ENCODE measurements around the gene DNAAF3. TPM values are rescaled to one million over a fixed set of nuclear protein-coding genes. Genes with fewer than 3 reads are reported as not detected.

The DNAAF3 gene
- total RNA-seq, 1 experiment from 2014 or later, result 52.8 TPM

DNA sequence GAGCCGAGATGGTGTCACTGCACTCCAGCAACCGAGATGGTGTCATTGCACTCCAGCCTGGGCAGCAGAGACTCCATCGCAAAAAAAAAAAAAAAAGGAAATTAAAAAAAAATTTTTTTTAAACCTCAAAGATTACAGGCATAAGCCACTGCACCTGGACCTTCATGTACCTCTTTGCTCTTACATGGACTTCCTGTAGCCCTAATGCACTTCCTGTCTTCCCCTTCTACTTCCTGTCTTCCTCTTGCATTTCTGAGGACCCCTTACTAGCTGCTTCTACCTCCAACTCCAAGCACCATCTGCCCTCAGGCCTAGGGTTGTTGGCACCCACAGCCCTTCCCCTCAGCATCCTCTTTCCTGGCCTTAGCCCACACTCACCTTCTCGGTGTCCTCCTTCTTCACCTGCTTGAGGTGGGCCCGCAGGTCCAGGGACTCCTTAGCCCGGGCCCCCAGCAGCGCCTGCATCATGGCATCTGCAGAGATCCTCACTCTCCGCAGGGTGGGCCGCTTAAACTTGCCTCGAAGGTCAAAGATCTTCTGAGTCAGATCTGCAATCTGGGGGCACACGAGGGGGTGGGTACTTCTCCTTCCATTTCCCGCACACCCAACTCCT, 12.7 kb downstream of the DNAAF3 start:
- H2AFZ ChIP-seq (ENCODE audit: low read depth, low read length, poor library complexity, severe bottlenecking), result no peak overlapping the region
- intact Hi-C loops (cut with micrococcal nuclease), result no loop called here
- no peak overlapping the region for H3K4me3 ChIP-seq (replicated peaks in 1 of 2; ENCODE audit: low read depth in 1 of 2, low read length in 2 of 2)
- H3K9me3 ChIP-seq (ENCODE audit: control insufficient read depth in 1 of 2, insufficient read depth in 1 of 2, low read depth in 1 of 2, low read length in 2 of 2), result no peaks in the 10 kb centered on the region
- H3K79me2 ChIP-seq (ENCODE audit: insufficient read depth, low read length), result no peaks in the 10 kb centered on the region
- H3K9ac ChIP-seq (ENCODE audit: low read length), result no peak overlapping the region
- CTCF ChIA-PET, result no interaction called here
- DNase-seq (ENCODE audit: low read depth, low spot score) (no peak), ATAC-seq (no peak)
- H3K36me3 ChIP-seq (ENCODE audit: control insufficient read depth in 1 of 2, insufficient read depth in 2 of 2, low read length in 2 of 2), result peaks cover 0 to 4% of the 10 kb centered on the region in 2 experiments; a peak in 1 of 4 replicates
- no peak overlapping the region for H3K4me2 ChIP-seq (ENCODE audit: low read length)
- H3K27me3 ChIP-seq (ENCODE audit: insufficient read depth, low read length), result no peaks in the 10 kb centered on the region
- BruUV-seq (replicated peaks), result no TSS peak
- TF ChIP-seq EGR1 (IDR thresholded peaks at IDR 0.05; ENCODE audit: low read depth) (no peak), CTCF (IDR thresholded peaks at IDR 0.05 in 2 of 3, conservative IDR thresholded peaks at IDR 0.05 in 1 of 3; ENCODE audit: borderline replicate concordance in 1 of 3, insufficient read depth in 1 of 3, low read depth in 2 of 3, low read length in 2 of 3) (no peak), TCF7L2 (IDR thresholded peaks at IDR 0.05; ENCODE audit: borderline replicate concordance, extremely low read depth, insufficient read depth, insufficient read length) (no peak), ELF1 (IDR thresholded peaks at IDR 0.05; ENCODE audit: borderline replicate concordance, low read depth) (no peak), EZH2phosphoT487 (IDR thresholded peaks at IDR 0.05; ENCODE audit: borderline replicate concordance) (no peak), SIN3A (IDR thresholded peaks at IDR 0.05; ENCODE audit: low read depth) (no peak), ZFX (IDR thresholded peaks at IDR 0.05) (no peak), RAD21 (IDR thresholded peaks at IDR 0.05; ENCODE audit: low read depth) (no peak), JUND (IDR thresholded peaks at IDR 0.05) (no peak), CEBPB (IDR thresholded peaks at IDR 0.05; ENCODE audit: low read depth) (no peak), ATF3 (IDR thresholded peaks at IDR 0.05) (no peak), POLR2AphosphoS5 (IDR thresholded peaks at IDR 0.05; ENCODE audit: low read depth, low read length) (no peak), POLR2A (IDR thresholded peaks at IDR 0.05; ENCODE audit: borderline replicate concordance, extremely low read depth, insufficient read depth, insufficient read length) (no peak), YY1 (IDR thresholded peaks at IDR 0.05; ENCODE audit: extremely low read depth, insufficient replicate concordance, low read depth, low read length) (no peak)
- TF ChIP-seq, protein P1, sequence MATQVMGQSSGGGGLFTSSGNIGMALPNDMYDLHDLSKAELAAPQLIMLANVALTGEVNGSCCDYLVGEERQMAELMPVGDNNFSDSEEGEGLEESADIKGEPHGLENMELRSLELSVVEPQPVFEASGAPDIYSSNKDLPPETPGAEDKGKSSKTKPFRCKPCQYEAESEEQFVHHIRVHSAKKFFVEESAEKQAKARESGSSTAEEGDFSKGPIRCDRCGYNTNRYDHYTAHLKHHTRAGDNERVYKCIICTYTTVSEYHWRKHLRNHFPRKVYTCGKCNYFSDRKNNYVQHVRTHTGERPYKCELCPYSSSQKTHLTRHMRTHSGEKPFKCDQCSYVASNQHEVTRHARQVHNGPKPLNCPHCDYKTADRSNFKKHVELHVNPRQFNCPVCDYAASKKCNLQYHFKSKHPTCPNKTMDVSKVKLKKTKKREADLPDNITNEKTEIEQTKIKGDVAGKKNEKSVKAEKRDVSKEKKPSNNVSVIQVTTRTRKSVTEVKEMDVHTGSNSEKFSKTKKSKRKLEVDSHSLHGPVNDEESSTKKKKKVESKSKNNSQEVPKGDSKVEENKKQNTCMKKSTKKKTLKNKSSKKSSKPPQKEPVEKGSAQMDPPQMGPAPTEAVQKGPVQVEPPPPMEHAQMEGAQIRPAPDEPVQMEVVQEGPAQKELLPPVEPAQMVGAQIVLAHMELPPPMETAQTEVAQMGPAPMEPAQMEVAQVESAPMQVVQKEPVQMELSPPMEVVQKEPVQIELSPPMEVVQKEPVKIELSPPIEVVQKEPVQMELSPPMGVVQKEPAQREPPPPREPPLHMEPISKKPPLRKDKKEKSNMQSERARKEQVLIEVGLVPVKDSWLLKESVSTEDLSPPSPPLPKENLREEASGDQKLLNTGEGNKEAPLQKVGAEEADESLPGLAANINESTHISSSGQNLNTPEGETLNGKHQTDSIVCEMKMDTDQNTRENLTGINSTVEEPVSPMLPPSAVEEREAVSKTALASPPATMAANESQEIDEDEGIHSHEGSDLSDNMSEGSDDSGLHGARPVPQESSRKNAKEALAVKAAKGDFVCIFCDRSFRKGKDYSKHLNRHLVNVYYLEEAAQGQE (IDR thresholded peaks at IDR 0.05; ENCODE audit: low read depth), result no peak
- H3K4me1 ChIP-seq (ENCODE audit: control insufficient read depth in 1 of 2, insufficient read depth in 2 of 2, low read length in 2 of 2), result peaks cover 16 to 52% of the 10 kb centered on the region in 2 experiments
- RAD21 ChIA-PET (ENCODE audit: low non-redundant PET in 1 of 2, low total read pairs in 2 of 2, uncharacterized antibody in 2 of 2, unreplicated experiment in 2 of 2), result no interaction called here
- H4K20me1 ChIP-seq (ENCODE audit: insufficient read depth), result no peaks in the 10 kb centered on the region
- no peaks in the 10 kb centered on the region for H3K9me2 ChIP-seq (ENCODE audit: insufficient read depth)
- H3K27ac ChIP-seq (ENCODE audit: low read depth, low read length), result no peak overlapping the region
- POLR2A ChIA-PET, result no interaction called here

Measured in HCT116 (cell line).